GM19328 (cell line): ENCODE data around the gene B3GAT1.

Experiments
- ATAC-seq: cut with Tn5 transposase; IDR thresholded peaks from one replicate; pipeline ENCODE4 v1.9.1; 2021; ENCODE audit warnings: mild to moderate bottlenecking, moderate library complexity; ENCODE audit not compliant: unreplicated experiment

The B3GAT1 gene

GRCh38 chr11:134441706-134442105, 29.7 kb upstream of the B3GAT1 start:
- ATAC-seq: no peak

- ATAC-seq: no peak
Measured at GRCh38 chr11:134441281-134441680, 29.2 kb upstream of the B3GAT1 start.

GRCh38 chr11:134440851-134441250, 28.8 kb upstream of the B3GAT1 start:
- ATAC-seq: no peak

GRCh38 chr11:134438542-134439537, 26.8 kb upstream of the B3GAT1 start:
- no peak for ATAC-seq

GRCh38 chr11:134437821-134438220, 25.8 kb upstream of the B3GAT1 start:
- ATAC-seq: no peak

GRCh38 chr11:134436781-134437180, 24.7 kb upstream of the B3GAT1 start:
- ATAC-seq: no peak

GRCh38 chr11:134433806-134434205, 21.8 kb upstream of the B3GAT1 start:
- ATAC-seq: no peak

- ATAC-seq: no peak
Measured at GRCh38 chr11:134433251-134433650, 21.2 kb upstream of the B3GAT1 start.

GRCh38 chr11:134432776-134433175, 20.7 kb upstream of the B3GAT1 start:
- ATAC-seq: no peak

- no peak for ATAC-seq
Measured at GRCh38 chr11:134429106-134429505, 17.1 kb upstream of the B3GAT1 start.

GRCh38 chr11:134425816-134426536, 13.9 kb upstream of the B3GAT1 start:
- ATAC-seq: no peak

GRCh38 chr11:134425413-134425812, 13.4 kb upstream of the B3GAT1 start:
- no peak for ATAC-seq

GRCh38 chr11:134423106-134423505, 11.1 kb upstream of the B3GAT1 start:
- ATAC-seq: no peak

- ATAC-seq: no peak
Measured at GRCh38 chr11:134417871-134418840, 6.1 kb upstream of the B3GAT1 start.

- ATAC-seq: no peak
Measured at GRCh38 chr11:134416726-134417125, 4.7 kb upstream of the B3GAT1 start.

GRCh38 chr11:134414766-134415765, 3.0 kb upstream of the B3GAT1 start:
- ATAC-seq: no peak

GRCh38 chr11:134413826-134414731, 2.0 kb upstream of the B3GAT1 start:
- ATAC-seq: no peak

GRCh38 chr11:134413043-134413825, 1.2 kb upstream of the B3GAT1 start:
- no peak for ATAC-seq
